GM19023 (cell line): Measurements from ENCODE around the gene HBG2.

Source experiments
- ATAC-seq: cut with Tn5 transposase; IDR thresholded peaks from one replicate; pipeline ENCODE4 v1.9.1; 2021; ENCODE audit warnings: mild to moderate bottlenecking, moderate library complexity; ENCODE audit not compliant: unreplicated experiment

Gene HBG2

GRCh38 chr11:5231111-5231510, 23.5 kb downstream of the HBG2 start:
- no peak for ATAC-seq

- ATAC-seq: no peak
These were observed 24.3 kb downstream of the HBG2 start for GRCh38 chr11:5230266-5230665.

- no peak for ATAC-seq
These were observed 24.8 kb downstream of the HBG2 start for GRCh38 chr11:5229796-5230195.

GRCh38 chr11:5229356-5229755, 25.2 kb downstream of the HBG2 start:
- no peak for ATAC-seq

GRCh38 chr11:5228124-5228523, 26.5 kb downstream of the HBG2 start:
- no peak for ATAC-seq

GRCh38 chr11:5227681-5228080, 26.9 kb downstream of the HBG2 start:
- ATAC-seq: no peak

- no peak for ATAC-seq
These were observed 27.8 kb downstream of the HBG2 start, which contains the start of gene HBB for GRCh38 chr11:5226732-5227310. HBB (minus strand) TSS chr11:5227071; CDS start chr11:5227021, 50 bp downstream.

GRCh38 chr11:5225480-5225871, 29.1 kb downstream of the HBG2 start:
- no peak for ATAC-seq

- no peak for ATAC-seq
These were observed 29.8 kb downstream of the HBG2 start for GRCh38 chr11:5224538-5225479.

GRCh38 chr11:5223686-5224085, 30.9 kb downstream of the HBG2 start:
- ATAC-seq: no peak

- ATAC-seq: no peak
These were observed 31.4 kb downstream of the HBG2 start for GRCh38 chr11:5223146-5223545.

- ATAC-seq: no peak
These were observed 44.1 kb downstream of the HBG2 start for GRCh38 chr11:5210376-5210885.

GRCh38 chr11:5204787-5205186, 49.8 kb downstream of the HBG2 start:
- peak; percentile 55 for ATAC-seq

GRCh38 chr11:5203366-5203765, 51.2 kb downstream of the HBG2 start:
- ATAC-seq: no peak
